Measurements from ENCODE around the gene TNIK. TPM values are rescaled to one million over a fixed set of nuclear protein-coding genes. Genes with fewer than 3 reads are reported as not detected.

TNIK gene
- total and polyA plus RNA-seq, 2 donors from 2014 or later, result 3.6 to 48.9 TPM

GRCh38 chr3:171133796-171134569, 326.2 kb downstream of the TNIK start:
- TF ChIP-seq CTCF (IDR thresholded peaks at IDR 0.05; ENCODE audit: borderline replicate concordance, extremely low read depth, insufficient read depth), result no peak
- intact Hi-C loops (cut with DNase I), result no loop called here
- Histone ChIP-seq H3K36me3 (ENCODE audit: control insufficient read depth in 2 of 3, insufficient read depth in 3 of 3, low read length in 3 of 3) (no peaks in the 10 kb centered on the region), H3K4me1 (ENCODE audit: control insufficient read depth in 2 of 3, insufficient read depth in 2 of 3, low read depth in 1 of 3, low read length in 3 of 3) (no peaks in the 10 kb centered on the region), H3K9me3 (ENCODE audit: control insufficient read depth in 2 of 3, insufficient read depth in 1 of 3, low read length in 3 of 3) (no peaks in the 10 kb centered on the region), H3K4me3 (ENCODE audit: low read length in 3 of 3) (no peak overlapping the region), H3K27me3 (ENCODE audit: control insufficient read depth, insufficient read depth, low read length) (no peaks in the 10 kb centered on the region), H3K27ac (ENCODE audit: low read depth in 2 of 2, low read length in 2 of 2) (no peak overlapping the region), H3K9ac (ENCODE audit: low read length in 3 of 3) (no peak overlapping the region)
- DNase-seq, result no peak
- FAIRE-seq, result no peak

GRCh38 chr3:171133337-171133736, 326.9 kb downstream of the TNIK start:
- no peaks in the 10 kb centered on the region for H3K4me1 ChIP-seq (ENCODE audit: control insufficient read depth in 2 of 3, insufficient read depth in 2 of 3, low read depth in 1 of 3, low read length in 3 of 3)
- no peak overlapping the region for H3K27ac ChIP-seq (ENCODE audit: low read depth in 2 of 2, low read length in 2 of 2)
- no peaks in the 10 kb centered on the region for H3K36me3 ChIP-seq (ENCODE audit: control insufficient read depth in 2 of 3, insufficient read depth in 3 of 3, low read length in 3 of 3)
- DNase-seq (no peak), FAIRE-seq (no peak)
- H3K4me3 ChIP-seq (ENCODE audit: low read length in 3 of 3), result no peak overlapping the region
- intact Hi-C loops (cut with DNase I), result no loop called here
- no peaks in the 10 kb centered on the region for H3K27me3 ChIP-seq (ENCODE audit: control insufficient read depth, insufficient read depth, low read length)
- H3K9me3 ChIP-seq (ENCODE audit: control insufficient read depth in 2 of 3, insufficient read depth in 1 of 3, low read length in 3 of 3), result no peaks in the 10 kb centered on the region
- no peak overlapping the region for H3K9ac ChIP-seq (ENCODE audit: low read length in 3 of 3)
- TF ChIP-seq CTCF (IDR thresholded peaks at IDR 0.05; ENCODE audit: borderline replicate concordance, extremely low read depth, insufficient read depth), result no peak

- Histone ChIP-seq H3K27me3 (ENCODE audit: control insufficient read depth, insufficient read depth, low read length) (no peaks in the 10 kb centered on the region), H3K9me3 (ENCODE audit: control insufficient read depth in 2 of 3, insufficient read depth in 1 of 3, low read length in 3 of 3) (no peaks in the 10 kb centered on the region), H3K4me3 (ENCODE audit: low read length in 3 of 3) (no peak overlapping the region), H3K36me3 (ENCODE audit: control insufficient read depth in 2 of 3, insufficient read depth in 3 of 3, low read length in 3 of 3) (no peaks in the 10 kb centered on the region), H3K27ac (ENCODE audit: low read depth in 2 of 2, low read length in 2 of 2) (no peak overlapping the region), H3K4me1 (ENCODE audit: control insufficient read depth in 2 of 3, insufficient read depth in 2 of 3, low read depth in 1 of 3, low read length in 3 of 3) (no peaks in the 10 kb centered on the region), H3K9ac (ENCODE audit: low read length in 3 of 3) (no peak overlapping the region)
- DNase-seq (no peak), FAIRE-seq (no peak)
- intact Hi-C loops (cut with DNase I), result no loop called here
- no peak for TF ChIP-seq CTCF (IDR thresholded peaks at IDR 0.05; ENCODE audit: borderline replicate concordance, extremely low read depth, insufficient read depth)
These were observed 327.3 kb downstream of the TNIK start for GRCh38 chr3:171132873-171133272.

Measured in kidney (tissue), 14 donors.